HepG2 (cell line): ENCODE data around the gene TNRC18. TPM values are rescaled to one million over a fixed set of nuclear protein-coding genes. Genes with fewer than 3 reads are reported as not detected.

Experiments used
- ATAC-seq: fragments of 200-7000 bp; cut with Tn5 transposase; 3 replicates; pipeline ENCODE4 v1.9.1; 2020; ENCODE audit warnings: mild to moderate bottlenecking, moderate library complexity
- BruUV-seq: library from RNA; stranded (reverse); fragments of 400-500 nt; replicated peaks from 2 replicates; lab custom pipeline; 2021; lab: Mats Ljungman, UMichigan
- CTCF ChIA-PET: fragments of 300-600 bp; formaldehyde crosslinking; extraction: SDS; loops from one replicate; lab custom pipeline; 2021; ENCODE audit warnings: low total read pairs, inconsistent platforms, low intra/inter-chr PET ratio; lab: Yijun Ruan, JAX
- POLR2A ChIA-PET: fragments of 350-600 bp; sonication (Branson Sonifier 250); formaldehyde crosslinking; loops from one replicate; lab custom pipeline; 2020; ENCODE audit warnings: antibody characterized with exemption, inconsistent platforms; lab: Yijun Ruan, JAX
- DNase-seq: peaks from one replicate; pipeline ENCODE4 v3.0.0-alpha.2; 2015; ENCODE audit warnings: low spot score
- FAIRE-seq: peaks from 3 replicates; lab custom pipeline; 2011; peaks lifted over from hg19 to GRCh38; lab: Jason Lieb, UNC
- H2AFZ ChIP-seq: one replicate; pipeline ENCODE4 v1.6.1; 2011; ENCODE audit warnings: low read length, inconsistent platforms
- H3K27ac ChIP-seq: fragments of 300-600 bp; 3 replicates; pipeline ENCODE4 v1.8.0; 2011; ENCODE audit warnings: mixed run types, mild to moderate bottlenecking, mixed read lengths, low read length, inconsistent platforms; ENCODE audit not compliant: insufficient read depth; ENCODE audit errors: extremely low read length
- H3K27me3 ChIP-seq, 2 experiments: fragments of 200-600 bp in 1 of 2; 2 replicates in 1 of 2; 3 replicates in 1 of 2; pipeline versions ENCODE4 v1.6.0 to v1.8.0; 2011; ENCODE audit warnings: low read length in 2 of 2, mild to moderate bottlenecking in 2 of 2, moderate library complexity in 2 of 2, inconsistent platforms in 1 of 2; ENCODE audit not compliant: insufficient read depth in 2 of 2, control insufficient read depth in 1 of 2
- H3K36me3 ChIP-seq, 2 experiments: fragments of 200-600 bp in 1 of 2; replicated peaks in 1 of 2; 2 replicates in 1 of 2; 3 replicates in 1 of 2; pipeline versions ENCODE4 v1.5.1 to v1.8.0; 2011; ENCODE audit warnings: low read length in 2 of 2, inconsistent platforms in 1 of 2; ENCODE audit not compliant: insufficient read depth in 2 of 2, control insufficient read depth in 1 of 2
- H3K4me1 ChIP-seq: 2 replicates; pipeline ENCODE4 v1.5.1; 2012; ENCODE audit warnings: low read length, inconsistent platforms; ENCODE audit not compliant: insufficient read depth
- H3K4me2 ChIP-seq: 2 replicates; pipeline ENCODE4 v1.6.0; 2011; ENCODE audit warnings: low read depth, low read length, inconsistent platforms
- H3K4me3 ChIP-seq, 3 experiments: fragments of 200-600 bp in 1 of 3; sonication (generic), shearing (Covaris generic) in 1 of 3; replicated peaks in 1 of 3; 2 replicates each; pipeline ENCODE4 v1.5.1; 2011 to 2016; ENCODE audit warnings: low read length in 3 of 3, inconsistent platforms in 2 of 3, low read depth in 2 of 3, mild to moderate bottlenecking in 2 of 3, control low read depth in 1 of 3, mixed read lengths in 1 of 3; ENCODE audit not compliant: insufficient read depth in 1 of 3
- H3K79me2 ChIP-seq: one replicate; pipeline ENCODE4 v1.6.1; 2011; ENCODE audit warnings: low read length, inconsistent platforms; ENCODE audit not compliant: insufficient read depth
- H3K9ac ChIP-seq: 2 replicates; pipeline ENCODE4 v1.6.0; 2011; ENCODE audit warnings: mild to moderate bottlenecking, low read depth, low read length, inconsistent platforms; ENCODE audit not compliant: insufficient read depth
- H3K9me3 ChIP-seq: 2 replicates; pipeline ENCODE4 v1.5.1; 2012; ENCODE audit warnings: mild to moderate bottlenecking, low read length
- H4K20me1 ChIP-seq: 2 replicates; pipeline ENCODE4 v1.6.0; 2011; ENCODE audit warnings: inconsistent platforms, mild to moderate bottlenecking, low read length, moderate library complexity; ENCODE audit not compliant: insufficient read depth
- ARHGAP35 ChIP-seq: sonication (generic); formaldehyde crosslinking; IDR thresholded peaks from 2 replicates; pipeline ENCODE4 v1.9.0; 2022; ENCODE audit warnings: mild to moderate bottlenecking, inconsistent platforms, moderate library complexity, missing genetic modification reagents, borderline replicate concordance
- ASH2L ChIP-seq: fragments of 300-600, 200-600 bp; sonication (generic); IDR thresholded peaks from 2 replicates; pipeline ENCODE4 v1.7.0; 2017; ENCODE audit warnings: low read depth, mild to moderate bottlenecking, moderate library complexity, mixed read lengths, low read length; ENCODE audit not compliant: insufficient read length
- KDM6A ChIP-seq: IDR thresholded peaks from 2 replicates; pipeline ENCODE4 v1.6.1; 2016; ENCODE audit warnings: low read depth
- NFKB2 ChIP-seq: sonication (generic); formaldehyde crosslinking; IDR thresholded peaks from 2 replicates; pipeline ENCODE4 v1.4.0; 2020; ENCODE audit warnings: missing genetic modification reagents, borderline replicate concordance
- STAG1 ChIP-seq: sonication (generic); formaldehyde crosslinking; IDR thresholded peaks from 2 replicates; pipeline ENCODE4 v1.4.0; 2020; ENCODE audit warnings: missing genetic modification reagents
- ZBTB38 ChIP-seq: sonication (generic); formaldehyde crosslinking; IDR thresholded peaks from 2 replicates; pipeline ENCODE4 v1.5.1; 2020; ENCODE audit warnings: mild to moderate bottlenecking, missing genetic modification reagents
- ZNF713 ChIP-seq: sonication (generic); formaldehyde crosslinking; IDR thresholded peaks from 2 replicates; pipeline ENCODE4 v1.4.0; 2020; ENCODE audit warnings: mild to moderate bottlenecking, missing genetic modification reagents
- WGBS: methylation state at CpG from one replicate; pipeline ENCODE4 v1.1.6; 2017; ENCODE audit warnings: low lambda C conversion rate; 5-methylcytosine and 5-hydroxymethylcytosine counted together
- in situ Hi-C: cut with HindIII; loops from 2 replicates; pipeline ENCODE4 v1.10.0; 2017; ENCODE audit warnings: low pct_unique_long_range_greater_than_20kb; ENCODE audit not compliant: extremely low pct_ligation_motif_present
- intact Hi-C: fragments of 100-400 bp; cut with micrococcal nuclease; formaldehyde crosslinking; loops from one replicate; pipeline ENCODE4 v1.10.0; 2022; ENCODE audit not compliant: unreplicated experiment
- polyA plus RNA-seq, 8 experiments: library from polyadenylated mRNA; depleted of rRNA in 3 of 8; stranded (reverse) in 7 of 8; unstranded in 1 of 8; fragments of >200 nt; fragmentation: Illumina TruSeq in 4 of 8; extraction: Trizol in 4 of 8; gene quantifications; 2 replicates each; pipeline versions ENCODE4 v1.2.1 to v1.2.3, GENCODE V29; 2011 to 2016; ENCODE audit warnings: low read depth in 4 of 8, missing spikeins in 1 of 8, mixed read lengths in 1 of 8; ENCODE audit not compliant: insufficient read depth in 1 of 8
- total RNA-seq, 5 experiments: library from RNA; depleted of rRNA; stranded (reverse); fragments of >200 nt; fragmentation: Illumina TruSeq; extraction: Trizol; gene quantifications; 2 replicates each; pipeline ENCODE4 v1.2.3, GENCODE V29; 2016; ENCODE audit warnings: low read depth in 1 of 5
- TF ChIP-seq, protein P1 (sequence below): sonication (generic); formaldehyde crosslinking; IDR thresholded peaks from 2 replicates; pipeline ENCODE4 v1.4.0; 2020; ENCODE audit warnings: missing genetic modification reagents
- TF ChIP-seq, protein P2 (sequence below): sonication (generic); formaldehyde crosslinking; IDR thresholded peaks from 2 replicates; pipeline ENCODE4 v1.5.0; 2020; ENCODE audit warnings: mild to moderate bottlenecking, missing genetic modification reagents, moderate library complexity

Gene TNRC18
- total and polyA plus RNA-seq, 2 of the 13 experiments (the other 11 are each of a cell fraction or from before 2014, with no cell fraction given) = 11.7 to 17.4 TPM

DNA sequence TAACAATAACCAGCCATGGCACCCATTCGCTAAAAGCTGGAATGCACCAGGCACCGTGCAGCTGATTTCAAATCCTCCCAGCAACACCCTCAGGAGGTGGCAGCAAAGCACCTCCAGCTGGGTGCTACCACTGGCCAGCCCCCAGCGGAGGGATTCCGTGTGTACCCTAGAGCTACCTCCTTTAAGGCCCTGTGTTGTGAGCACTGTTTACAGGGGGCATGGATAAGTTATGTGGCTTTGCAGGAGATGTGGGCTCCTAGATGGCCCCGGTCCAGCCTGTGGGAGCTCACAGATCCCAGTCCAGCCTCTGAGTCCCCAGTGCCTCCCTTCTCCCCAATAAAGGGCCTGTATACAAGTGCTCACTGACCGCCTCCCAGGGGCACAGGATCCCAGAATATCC lies 27.1 kb downstream of the TNRC18 start:
- Histone ChIP-seq H3K9me3 (no peaks in the 10 kb centered on the region), H3K4me3 (no peak overlapping the region), H3K27ac (no peak overlapping the region), H3K36me3 (peaks cover 17 to 31% of the 10 kb centered on the region in 2 experiments), H3K79me2 (peaks cover 47% of the 10 kb centered on the region), H2AFZ (no peak overlapping the region), H3K27me3 (no peaks in the 10 kb centered on the region)
- BruUV-seq = no TSS peak
- WGBS = 91% methylated on average over 4 of the region's 6 CpGs
- intact Hi-C loops = no loop called here
- POLR2A ChIA-PET = interaction anchor here (0.7 to 2.1 kb wide), 5 partner anchors 12 to 29 kb away, joined by 3 to 11 read pairs (median 7); no protein-coding TSS in a partner anchor
- FAIRE-seq (no peak), ATAC-seq (peak; percentile 14), DNase-seq (no peak)
- TF ChIP-seq, protein P1, sequence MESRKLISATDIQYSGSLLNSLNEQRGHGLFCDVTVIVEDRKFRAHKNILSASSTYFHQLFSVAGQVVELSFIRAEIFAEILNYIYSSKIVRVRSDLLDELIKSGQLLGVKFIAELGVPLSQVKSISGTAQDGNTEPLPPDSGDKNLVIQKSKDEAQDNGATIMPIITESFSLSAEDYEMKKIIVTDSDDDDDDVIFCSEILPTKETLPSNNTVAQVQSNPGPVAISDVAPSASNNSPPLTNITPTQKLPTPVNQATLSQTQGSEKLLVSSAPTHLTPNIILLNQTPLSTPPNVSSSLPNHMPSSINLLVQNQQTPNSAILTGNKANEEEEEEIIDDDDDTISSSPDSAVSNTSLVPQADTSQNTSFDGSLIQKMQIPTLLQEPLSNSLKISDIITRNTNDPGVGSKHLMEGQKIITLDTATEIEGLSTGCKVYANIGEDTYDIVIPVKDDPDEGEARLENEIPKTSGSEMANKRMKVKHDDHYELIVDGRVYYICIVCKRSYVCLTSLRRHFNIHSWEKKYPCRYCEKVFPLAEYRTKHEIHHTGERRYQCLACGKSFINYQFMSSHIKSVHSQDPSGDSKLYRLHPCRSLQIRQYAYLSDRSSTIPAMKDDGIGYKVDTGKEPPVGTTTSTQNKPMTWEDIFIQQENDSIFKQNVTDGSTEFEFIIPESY (CRISPR knock-in tag) = no peak
- TF ChIP-seq, protein P2, sequence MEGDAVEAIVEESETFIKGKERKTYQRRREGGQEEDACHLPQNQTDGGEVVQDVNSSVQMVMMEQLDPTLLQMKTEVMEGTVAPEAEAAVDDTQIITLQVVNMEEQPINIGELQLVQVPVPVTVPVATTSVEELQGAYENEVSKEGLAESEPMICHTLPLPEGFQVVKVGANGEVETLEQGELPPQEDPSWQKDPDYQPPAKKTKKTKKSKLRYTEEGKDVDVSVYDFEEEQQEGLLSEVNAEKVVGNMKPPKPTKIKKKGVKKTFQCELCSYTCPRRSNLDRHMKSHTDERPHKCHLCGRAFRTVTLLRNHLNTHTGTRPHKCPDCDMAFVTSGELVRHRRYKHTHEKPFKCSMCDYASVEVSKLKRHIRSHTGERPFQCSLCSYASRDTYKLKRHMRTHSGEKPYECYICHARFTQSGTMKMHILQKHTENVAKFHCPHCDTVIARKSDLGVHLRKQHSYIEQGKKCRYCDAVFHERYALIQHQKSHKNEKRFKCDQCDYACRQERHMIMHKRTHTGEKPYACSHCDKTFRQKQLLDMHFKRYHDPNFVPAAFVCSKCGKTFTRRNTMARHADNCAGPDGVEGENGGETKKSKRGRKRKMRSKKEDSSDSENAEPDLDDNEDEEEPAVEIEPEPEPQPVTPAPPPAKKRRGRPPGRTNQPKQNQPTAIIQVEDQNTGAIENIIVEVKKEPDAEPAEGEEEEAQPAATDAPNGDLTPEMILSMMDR = peak; percentile 38; the same call in 1 of the 2 replicates
- TF ChIP-seq KDM6A (CRISPR knock-in tag) (no peak), ZBTB38 (CRISPR knock-in tag) (0 out of 2 replicates have a peak, but pooled peaks have one; percentile 35), ARHGAP35 (CRISPR knock-in tag) (no peak), STAG1 (CRISPR knock-in tag) (peak; percentile 44), NFKB2 (0 out of 2 replicates have a peak, but pooled peaks have one; percentile 9), ZNF713 (CRISPR knock-in tag) (no peak), ASH2L (no peak)
- TF ChIP-seq, all 625 proteins: peak for 4
- Histone ChIP-seq H3K4me2 (no peak overlapping the region), H4K20me1 (peaks cover 51% of the 10 kb centered on the region; the same call in 1 of the 2 replicates), H3K4me1 (no peaks in the 10 kb centered on the region), H3K9ac (no peak overlapping the region)
- in situ Hi-C loops = no loop called here
- CTCF ChIA-PET = no interaction called here
